SH-SY5Y (cell line): Measurements from ENCODE around the gene MRPL22.

ENCODE experiments used
- GATA2 ChIP-seq: IDR thresholded peaks from 2 replicates; pipeline ENCODE4 v1.6.1; 2011; ENCODE audit warnings: mild to moderate bottlenecking, low read depth, low read length
- GATA3 ChIP-seq: IDR thresholded peaks from 2 replicates; pipeline ENCODE4 v1.6.1; 2011; ENCODE audit warnings: low read depth, mild to moderate bottlenecking, low read length, moderate library complexity

DNA sequence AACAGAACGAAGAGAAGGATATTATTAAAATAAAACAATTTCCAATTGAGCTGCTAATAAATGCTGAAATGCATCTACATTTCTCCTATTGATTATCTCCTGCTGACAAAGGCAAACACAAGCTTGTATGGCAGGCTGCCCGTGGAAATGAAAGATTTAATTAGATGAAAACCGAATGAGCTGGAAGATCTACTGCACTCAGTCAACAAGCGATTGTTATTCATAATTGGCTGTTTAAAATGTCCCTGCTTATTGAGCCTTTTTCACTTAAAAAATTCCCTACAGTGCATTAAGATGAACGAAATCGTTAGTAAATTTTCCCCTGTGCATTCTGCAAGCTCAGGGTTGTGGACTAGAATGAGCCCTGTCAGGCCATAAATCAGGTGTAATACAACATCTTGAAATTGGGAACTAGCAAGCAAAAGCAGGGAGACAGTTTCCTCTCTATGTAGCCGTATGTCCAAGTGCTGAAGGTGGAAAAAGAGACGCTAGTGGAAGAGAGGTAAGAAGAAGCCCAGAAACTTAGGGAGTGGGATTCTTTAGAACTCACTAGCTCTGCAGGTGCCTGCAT is 44.2 kb downstream of the MRPL22 start:
- TF ChIP-seq GATA2, result no peak
- TF ChIP-seq GATA3, result no peak
